Ishikawa (cell line): ENCODE results near the gene CCDC47.

Experiments used
- CEBPB ChIP-seq: IDR thresholded peaks from 2 replicates; pipeline ENCODE4 v1.6.1; 2012
- CREB1 ChIP-seq: IDR thresholded peaks from 2 replicates; pipeline ENCODE4 v1.6.1; 2012; ENCODE audit warnings: low read depth
- EGR1 ChIP-seq: IDR thresholded peaks from 2 replicates; pipeline ENCODE4 v1.6.1; 2012
- EP300 ChIP-seq: IDR thresholded peaks from 2 replicates; pipeline ENCODE4 v1.6.1; 2012; ENCODE audit warnings: borderline replicate concordance
- FOXM1 ChIP-seq: IDR thresholded peaks from 2 replicates; pipeline ENCODE4 v1.6.1; 2012; ENCODE audit warnings: low read depth, borderline replicate concordance
- MAX ChIP-seq: IDR thresholded peaks from 2 replicates; pipeline ENCODE4 v1.6.1; 2012
- NFIC ChIP-seq: IDR thresholded peaks from 2 replicates; pipeline ENCODE4 v1.6.1; 2012
- RAD21 ChIP-seq: IDR thresholded peaks from 2 replicates; pipeline ENCODE4 v1.6.1; 2012; ENCODE audit warnings: low read depth
- REST ChIP-seq: IDR thresholded peaks from 2 replicates; pipeline ENCODE4 v1.6.1; 2012; ENCODE audit warnings: low read depth, mild to moderate bottlenecking
- TAF1 ChIP-seq: IDR thresholded peaks from 2 replicates; pipeline ENCODE4 v1.6.1; 2012; ENCODE audit warnings: low read depth, mild to moderate bottlenecking
- TCF12 ChIP-seq: IDR thresholded peaks from 2 replicates; pipeline ENCODE4 v1.6.1; 2012; ENCODE audit warnings: low read depth
- TEAD4 ChIP-seq: IDR thresholded peaks from 2 replicates; pipeline ENCODE4 v1.6.1; 2012
- YY1 ChIP-seq: IDR thresholded peaks from 2 replicates; pipeline ENCODE4 v1.6.1; 2012; ENCODE audit warnings: low read depth
- ZBTB7A ChIP-seq: IDR thresholded peaks from 2 replicates; pipeline ENCODE4 v1.6.1; 2012; ENCODE audit warnings: low read depth
- TF ChIP-seq, protein P1 (sequence below): IDR thresholded peaks from 2 replicates; pipeline ENCODE4 v1.6.1; 2012

Gene CCDC47

GRCh38 chr17:63704836-63705235 lies 68.6 kb downstream of the CCDC47 start:
- TF ChIP-seq TEAD4: no peak
- no peak for TF ChIP-seq TCF12
- TF ChIP-seq RAD21: no peak
- TF ChIP-seq EP300: no peak
- no peak for TF ChIP-seq NFIC
- TF ChIP-seq EGR1: no peak
- TF ChIP-seq REST: no peak
- TF ChIP-seq ZBTB7A: no peak
- no peak for TF ChIP-seq CEBPB
- TF ChIP-seq MAX: no peak
- TF ChIP-seq YY1: no peak
- TF ChIP-seq, protein P1, sequence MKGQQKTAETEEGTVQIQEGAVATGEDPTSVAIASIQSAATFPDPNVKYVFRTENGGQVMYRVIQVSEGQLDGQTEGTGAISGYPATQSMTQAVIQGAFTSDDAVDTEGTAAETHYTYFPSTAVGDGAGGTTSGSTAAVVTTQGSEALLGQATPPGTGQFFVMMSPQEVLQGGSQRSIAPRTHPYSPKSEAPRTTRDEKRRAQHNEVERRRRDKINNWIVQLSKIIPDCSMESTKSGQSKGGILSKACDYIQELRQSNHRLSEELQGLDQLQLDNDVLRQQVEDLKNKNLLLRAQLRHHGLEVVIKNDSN: no peak
- TF ChIP-seq CREB1: no peak
- no peak for TF ChIP-seq FOXM1
- TF ChIP-seq TAF1: no peak

DNA sequence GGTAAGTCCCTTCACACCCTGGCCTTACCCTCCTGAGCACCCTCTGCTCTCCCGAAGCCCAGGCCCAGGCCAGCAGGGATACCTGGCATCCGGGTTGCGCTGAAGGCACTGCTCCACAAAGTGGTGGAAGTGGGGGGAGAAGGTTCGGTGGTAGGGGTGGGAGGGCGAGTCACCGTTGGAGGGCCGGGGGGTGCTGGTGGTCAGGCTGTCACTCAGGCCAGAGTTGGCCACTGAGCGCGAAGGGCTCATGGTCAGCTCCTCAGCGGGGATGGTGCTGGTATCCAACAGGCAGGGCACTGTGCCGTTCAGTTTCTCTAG lies 69.2 kb downstream of the CCDC47 start:
- no peak for TF ChIP-seq MAX
- no peak for TF ChIP-seq TAF1
- no peak for TF ChIP-seq TEAD4
- TF ChIP-seq EGR1: no peak
- TF ChIP-seq CEBPB: no peak
- no peak for TF ChIP-seq YY1
- TF ChIP-seq ZBTB7A: no peak
- TF ChIP-seq TCF12: no peak
- no peak for TF ChIP-seq FOXM1
- no peak for TF ChIP-seq CREB1
- no peak for TF ChIP-seq EP300
- no peak for TF ChIP-seq RAD21

GRCh38 chr17:63703556-63704258 lies 69.7 kb downstream of the CCDC47 start:
- TF ChIP-seq FOXM1: no peak
- TF ChIP-seq TEAD4: no peak
- no peak for TF ChIP-seq RAD21

- TF ChIP-seq TAF1: no peak
- TF ChIP-seq, protein P1: no peak
- TF ChIP-seq CREB1: no peak
- no peak for TF ChIP-seq EP300
- no peak for TF ChIP-seq TCF12
- TF ChIP-seq NFIC: no peak
- TF ChIP-seq ZBTB7A: no peak
- TF ChIP-seq RAD21: no peak
- TF ChIP-seq TEAD4: no peak
- no peak for TF ChIP-seq YY1
- TF ChIP-seq CEBPB: no peak
- TF ChIP-seq FOXM1: no peak
- no peak for TF ChIP-seq MAX
- TF ChIP-seq REST: no peak
- no peak for TF ChIP-seq EGR1
Measured at GRCh38 chr17:63703029-63703428, 70.4 kb downstream of the CCDC47 start.

- TF ChIP-seq EGR1: no peak
- no peak for TF ChIP-seq TCF12
- TF ChIP-seq CEBPB: no peak
- TF ChIP-seq, protein P1: no peak
- no peak for TF ChIP-seq REST
- no peak for TF ChIP-seq YY1
- TF ChIP-seq EP300: no peak
- no peak for TF ChIP-seq ZBTB7A
Measured at GRCh38 chr17:63702721-63703015, 70.7 kb downstream of the CCDC47 start.
